ENCODE measurements around the gene COPS3.

DNA sequence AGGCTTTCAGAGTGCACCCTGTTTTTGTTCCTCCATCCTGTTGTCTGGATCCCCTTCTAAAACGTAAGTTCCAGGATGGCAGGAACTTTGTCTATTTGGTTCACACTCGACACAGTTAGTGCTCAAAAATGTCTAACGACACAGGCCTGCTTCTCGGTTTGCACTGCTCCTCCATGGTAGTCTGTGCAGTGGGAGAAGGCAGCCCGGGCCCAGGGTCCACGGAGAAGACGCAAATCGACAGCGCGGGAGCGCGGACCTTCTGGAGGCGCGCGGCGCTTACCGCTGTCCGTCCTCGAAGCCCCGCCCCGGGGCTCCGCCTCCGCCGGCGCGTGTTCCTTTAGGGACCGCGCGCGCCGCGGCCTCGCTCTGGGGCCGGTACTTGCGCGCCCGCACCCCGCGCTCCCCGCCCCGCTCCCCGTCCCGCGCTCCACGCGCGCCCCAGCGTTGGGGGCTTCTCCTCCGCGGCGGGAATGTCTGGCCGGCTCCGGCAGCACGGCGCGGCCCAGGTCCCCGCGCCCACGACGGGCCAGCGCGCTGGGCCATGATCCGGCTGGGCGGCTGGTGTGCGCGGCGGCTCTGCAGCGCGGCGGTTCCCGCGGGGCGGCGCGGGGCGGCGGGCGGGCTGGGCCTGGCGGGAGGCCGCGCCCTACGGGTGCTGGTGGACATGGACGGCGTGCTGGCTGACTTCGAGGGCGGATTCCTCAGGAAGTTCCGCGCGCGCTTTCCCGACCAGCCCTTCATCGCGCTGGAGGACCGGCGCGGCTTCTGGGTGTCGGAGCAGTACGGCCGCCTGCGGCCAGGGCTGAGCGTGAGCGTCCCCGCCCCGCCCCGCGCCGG, 22.2 kb upstream of the COPS3 start, which contains the start of gene NT5M:
- no peak for TF ChIP-seq RAD21 (IDR thresholded peaks at IDR 0.05 in 1 of 2, conservative IDR thresholded peaks at IDR 0.05 in 1 of 2; ENCODE audit: low read depth in 2 of 2, low read length in 2 of 2)
- no peak for TF ChIP-seq HDAC6 (IDR thresholded peaks at IDR 0.05; ENCODE audit: low read depth, low read length)
- no peak for TF ChIP-seq CTCF (IDR thresholded peaks at IDR 0.05; ENCODE audit: control extremely low read depth in 1 of 3, insufficient read depth in 1 of 3, low read depth in 1 of 3, low read length in 3 of 3)
- TF ChIP-seq EZH2 (IDR thresholded peaks at IDR 0.05; ENCODE audit: low read depth, low read length, severe bottlenecking): no peak
- TF ChIP-seq CHD2 (IDR thresholded peaks at IDR 0.05; ENCODE audit: low read length): no peak
- peak; percentile 58 to 67 for TF ChIP-seq POLR2A (IDR thresholded peaks at IDR 0.05; ENCODE audit: control extremely low read depth in 1 of 2, low read depth in 2 of 2, low read length in 2 of 2)
- TF ChIP-seq CREB1 (IDR thresholded peaks at IDR 0.05): peak; percentile 67
- TF ChIP-seq BRCA1 (IDR thresholded peaks at IDR 0.05; ENCODE audit: low read depth, low read length): no peak
- no peak for TF ChIP-seq NRF1 (IDR thresholded peaks at IDR 0.05; ENCODE audit: low read depth, low read length)
- no peak for TF ChIP-seq ZNF274 (IDR thresholded peaks at IDR 0.05; ENCODE audit: borderline replicate concordance, extremely low read depth, low read length)
- no peak for TF ChIP-seq EP300 (IDR thresholded peaks at IDR 0.05; ENCODE audit: borderline replicate concordance in 1 of 2, low read depth in 2 of 2, low read length in 2 of 2)
